Measurements from ENCODE around the gene GEN1. TPM values are rescaled to one million over a fixed set of nuclear protein-coding genes. Genes with fewer than 3 reads are reported as not detected.

GEN1 gene
- total RNA-seq, 1 experiment from 2014 or later, result 36.5 TPM

DNA sequence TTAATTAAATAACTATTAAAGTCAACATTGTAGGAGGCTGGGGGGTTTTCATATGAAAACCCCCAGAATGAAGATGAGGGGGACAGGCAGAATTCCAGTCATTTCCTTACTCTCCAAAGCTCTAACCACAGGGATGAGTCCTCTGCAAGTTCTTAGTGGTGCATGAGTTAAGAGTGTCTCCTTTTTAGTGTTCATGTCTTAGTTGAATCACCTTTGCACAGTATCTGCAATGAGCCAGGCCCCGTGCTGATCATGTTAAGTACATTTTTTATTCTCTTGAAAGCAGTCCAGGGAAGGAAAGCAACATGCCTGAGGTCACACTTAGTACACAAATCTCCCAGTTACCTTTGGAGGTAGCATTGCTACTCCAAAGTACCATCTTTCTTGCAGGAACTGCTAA is 36.6 kb downstream of the GEN1 start:
- TF ChIP-seq, protein P1, sequence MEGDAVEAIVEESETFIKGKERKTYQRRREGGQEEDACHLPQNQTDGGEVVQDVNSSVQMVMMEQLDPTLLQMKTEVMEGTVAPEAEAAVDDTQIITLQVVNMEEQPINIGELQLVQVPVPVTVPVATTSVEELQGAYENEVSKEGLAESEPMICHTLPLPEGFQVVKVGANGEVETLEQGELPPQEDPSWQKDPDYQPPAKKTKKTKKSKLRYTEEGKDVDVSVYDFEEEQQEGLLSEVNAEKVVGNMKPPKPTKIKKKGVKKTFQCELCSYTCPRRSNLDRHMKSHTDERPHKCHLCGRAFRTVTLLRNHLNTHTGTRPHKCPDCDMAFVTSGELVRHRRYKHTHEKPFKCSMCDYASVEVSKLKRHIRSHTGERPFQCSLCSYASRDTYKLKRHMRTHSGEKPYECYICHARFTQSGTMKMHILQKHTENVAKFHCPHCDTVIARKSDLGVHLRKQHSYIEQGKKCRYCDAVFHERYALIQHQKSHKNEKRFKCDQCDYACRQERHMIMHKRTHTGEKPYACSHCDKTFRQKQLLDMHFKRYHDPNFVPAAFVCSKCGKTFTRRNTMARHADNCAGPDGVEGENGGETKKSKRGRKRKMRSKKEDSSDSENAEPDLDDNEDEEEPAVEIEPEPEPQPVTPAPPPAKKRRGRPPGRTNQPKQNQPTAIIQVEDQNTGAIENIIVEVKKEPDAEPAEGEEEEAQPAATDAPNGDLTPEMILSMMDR (IDR thresholded peaks at IDR 0.05; ENCODE audit: insufficient read depth in 1 of 2, low read depth in 1 of 2, low read length in 1 of 2, severe bottlenecking in 1 of 2, unreplicated experiment in 1 of 2), result no peak
- H3K36me3 ChIP-seq (ENCODE audit: control insufficient read depth, insufficient read depth, low read length), result no peaks in the 10 kb centered on the region
- no TSS peak for BruUV-seq (replicated peaks)
- intact Hi-C loops (cut with micrococcal nuclease; ENCODE audit: unreplicated experiment), result no loop called here
- ChIA-PET POLR2A (no interaction called here), CTCF (no interaction called here)
- Mint-ChIP-seq H3K9me3 (ENCODE audit: unreplicated experiment) (no peaks in the 10 kb centered on the region), H3K4me1 (ENCODE audit: low read depth, unreplicated experiment) (no peaks in the 10 kb centered on the region), H3K27ac (ENCODE audit: unreplicated experiment) (no peak overlapping the region), H3K36me3 (ENCODE audit: insufficient read depth, unreplicated experiment) (peaks cover 4% of the 10 kb centered on the region), H3K4me3 (ENCODE audit: unreplicated experiment) (no peak overlapping the region), H3K27me3 (ENCODE audit: insufficient read depth, unreplicated experiment) (peaks cover 3% of the 10 kb centered on the region)
- no peak for DNase-seq
- H3K4me1 ChIP-seq, result no peaks in the 10 kb centered on the region
- no peaks in the 10 kb centered on the region for H3K27me3 ChIP-seq (replicated peaks; ENCODE audit: control insufficient read depth, insufficient read depth, low read length)
- no peak overlapping the region for H3K4me3 ChIP-seq (ENCODE audit: low read depth, low read length)
- no peaks in the 10 kb centered on the region for H3K9me3 ChIP-seq

- no peak for DNase-seq
- Mint-ChIP-seq H3K4me1 (ENCODE audit: low read depth, unreplicated experiment) (no peaks in the 10 kb centered on the region), H3K36me3 (ENCODE audit: insufficient read depth, unreplicated experiment) (peaks cover 4% of the 10 kb centered on the region), H3K9me3 (ENCODE audit: unreplicated experiment) (no peaks in the 10 kb centered on the region), H3K4me3 (ENCODE audit: unreplicated experiment) (no peak overlapping the region), H3K27ac (ENCODE audit: unreplicated experiment) (no peak overlapping the region), H3K27me3 (ENCODE audit: insufficient read depth, unreplicated experiment) (peaks cover 3% of the 10 kb centered on the region)
- no TSS peak for BruUV-seq (replicated peaks)
- TF ChIP-seq, protein P1 (IDR thresholded peaks at IDR 0.05; ENCODE audit: insufficient read depth in 1 of 2, low read depth in 1 of 2, low read length in 1 of 2, severe bottlenecking in 1 of 2, unreplicated experiment in 1 of 2), result no peak
- CTCF ChIA-PET, result no interaction called here
- intact Hi-C loops (cut with micrococcal nuclease; ENCODE audit: unreplicated experiment), result no loop called here
- POLR2A ChIA-PET, result no interaction called here
- Histone ChIP-seq H3K36me3 (ENCODE audit: control insufficient read depth, insufficient read depth, low read length) (no peaks in the 10 kb centered on the region), H3K27me3 (replicated peaks; ENCODE audit: control insufficient read depth, insufficient read depth, low read length) (no peaks in the 10 kb centered on the region), H3K4me1 (no peaks in the 10 kb centered on the region), H3K9me3 (no peaks in the 10 kb centered on the region), H3K4me3 (ENCODE audit: low read depth, low read length) (no peak overlapping the region)
Measured at GRCh38 chr2:17791121-17791816, 37.3 kb downstream of the GEN1 start.

- ChIA-PET POLR2A (no interaction called here), CTCF (no interaction called here)
- no peaks in the 10 kb centered on the region for H3K36me3 ChIP-seq (ENCODE audit: control insufficient read depth, insufficient read depth, low read length)
- TF ChIP-seq, protein P1 (IDR thresholded peaks at IDR 0.05; ENCODE audit: insufficient read depth in 1 of 2, low read depth in 1 of 2, low read length in 1 of 2, severe bottlenecking in 1 of 2, unreplicated experiment in 1 of 2), result no peak
- intact Hi-C loops (cut with micrococcal nuclease; ENCODE audit: unreplicated experiment), result no loop called here
- H3K4me3 ChIP-seq (ENCODE audit: low read depth, low read length), result no peak overlapping the region
- BruUV-seq (replicated peaks), result no TSS peak
- H3K9me3 ChIP-seq, result no peaks in the 10 kb centered on the region
- H3K27me3 ChIP-seq (replicated peaks; ENCODE audit: control insufficient read depth, insufficient read depth, low read length), result no peaks in the 10 kb centered on the region
- no peaks in the 10 kb centered on the region for H3K4me1 Mint-ChIP-seq (ENCODE audit: low read depth, unreplicated experiment)
- H3K27me3 Mint-ChIP-seq (ENCODE audit: insufficient read depth, unreplicated experiment), result peaks cover 3% of the 10 kb centered on the region
- DNase-seq, result no peak
- peaks cover 4% of the 10 kb centered on the region for H3K36me3 Mint-ChIP-seq (ENCODE audit: insufficient read depth, unreplicated experiment)
- no peak overlapping the region for H3K4me3 Mint-ChIP-seq (ENCODE audit: unreplicated experiment)
- no peaks in the 10 kb centered on the region for H3K4me1 ChIP-seq
- no peak overlapping the region for H3K27ac Mint-ChIP-seq (ENCODE audit: unreplicated experiment)
- H3K9me3 Mint-ChIP-seq (ENCODE audit: unreplicated experiment), result no peaks in the 10 kb centered on the region
Measured at GRCh38 chr2:17791817-17792130, 37.8 kb downstream of the GEN1 start.
